ENCODE measurements around the gene AMIGO2.

The AMIGO2 gene

DNA sequence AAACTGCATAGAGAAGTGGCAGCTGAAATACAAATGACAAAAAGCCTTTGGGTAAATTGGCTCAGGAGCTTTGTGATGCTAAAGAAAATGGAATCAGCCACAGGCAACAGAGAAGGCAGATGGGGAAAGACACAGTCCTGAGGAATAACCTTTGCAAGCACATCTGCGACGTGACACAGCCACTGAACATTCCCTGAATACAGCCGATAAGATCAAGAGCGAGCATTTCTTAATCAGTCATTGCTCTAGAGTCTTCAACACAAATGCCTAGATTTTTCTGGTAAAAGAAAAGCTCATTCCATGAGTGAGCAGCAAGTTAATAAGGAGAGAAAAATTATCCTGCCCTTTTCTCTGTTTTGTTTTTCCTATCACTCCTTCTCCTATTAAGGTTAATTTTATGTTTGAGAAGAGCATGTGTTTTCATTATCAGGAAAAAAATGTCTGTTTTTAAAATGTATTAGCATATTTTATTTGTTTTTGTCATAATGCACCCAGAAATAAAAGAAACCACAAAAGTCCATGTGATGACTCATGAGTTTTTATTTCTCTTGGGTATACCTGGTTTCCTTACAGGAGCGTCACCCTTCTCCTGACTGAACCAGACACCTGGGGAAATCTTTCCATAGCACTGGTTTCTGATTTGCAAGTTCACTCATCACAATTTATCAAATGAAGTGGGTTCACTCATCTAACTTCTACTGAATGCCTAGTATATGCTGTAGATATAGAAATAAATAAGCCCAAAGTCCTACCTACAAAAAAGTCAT is 45.8 kb downstream of the AMIGO2 start:
- DNase-seq (ENCODE audit: low spot score) = no peak

DNA sequence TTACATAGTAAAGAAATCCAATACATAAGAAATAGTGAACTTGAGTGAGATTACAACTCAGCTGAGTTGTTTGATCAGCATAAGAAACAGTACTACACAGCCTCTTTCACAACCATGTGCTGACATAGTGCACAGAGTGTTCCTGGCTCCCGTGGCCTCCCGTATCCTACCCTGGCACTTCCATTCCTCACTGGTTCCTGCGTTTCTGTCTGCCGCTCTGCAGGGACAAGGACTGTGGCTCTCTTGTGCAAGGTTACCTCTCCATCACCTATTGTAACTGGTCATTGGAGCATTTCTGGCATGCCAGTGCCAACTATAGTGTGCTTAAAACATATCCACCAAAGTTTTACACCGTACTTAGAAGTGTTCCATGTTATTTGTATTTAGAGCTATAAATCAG is 46.7 kb downstream of the AMIGO2 start:
- no peak for DNase-seq (ENCODE audit: low spot score)

DNA sequence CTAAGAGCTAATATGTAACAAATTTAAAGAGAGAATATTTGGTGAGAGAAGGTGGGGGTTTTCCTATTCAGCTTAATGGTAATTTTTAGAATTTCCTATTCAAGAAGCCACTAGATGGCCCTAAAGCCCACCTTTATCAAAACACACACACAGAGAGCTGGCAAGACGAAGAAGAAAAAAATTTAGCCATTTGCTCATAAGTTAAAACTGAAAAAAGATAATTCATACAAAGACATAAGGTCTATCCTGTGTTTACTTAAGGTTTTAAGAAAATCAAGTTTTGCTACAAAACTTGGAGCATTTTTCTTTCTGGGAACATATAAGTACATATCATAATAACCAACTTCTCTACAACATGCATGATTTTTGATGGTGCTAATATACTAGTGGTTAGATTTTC is 47.1 kb downstream of the AMIGO2 start:
- DNase-seq (ENCODE audit: low spot score) = peak; percentile 59

DNA sequence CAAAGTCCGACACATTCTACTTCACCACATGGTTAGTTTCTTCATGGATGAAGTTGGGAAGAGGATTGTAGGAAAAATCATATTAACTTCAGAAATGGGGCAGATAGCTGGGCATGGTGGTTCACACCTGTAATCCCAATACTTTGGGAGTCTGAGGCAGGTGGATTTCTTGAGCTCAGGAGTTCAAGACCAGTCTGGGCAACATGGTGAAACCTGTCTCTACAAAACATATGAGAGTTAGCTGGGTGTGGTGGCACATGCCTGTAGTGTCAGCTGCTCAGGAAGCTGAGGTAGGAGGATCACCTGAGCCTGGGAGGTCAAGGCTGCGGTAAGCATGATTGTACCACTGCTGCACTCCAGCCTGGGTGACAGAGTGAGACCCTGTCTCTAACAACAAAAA is 49.9 kb downstream of the AMIGO2 start:
- DNase-seq (ENCODE audit: low spot score) = no peak

- DNase-seq (ENCODE audit: low spot score) = no peak
These were observed 50.6 kb downstream of the AMIGO2 start for GRCh38 chr12:47028981-47029708.

DNA sequence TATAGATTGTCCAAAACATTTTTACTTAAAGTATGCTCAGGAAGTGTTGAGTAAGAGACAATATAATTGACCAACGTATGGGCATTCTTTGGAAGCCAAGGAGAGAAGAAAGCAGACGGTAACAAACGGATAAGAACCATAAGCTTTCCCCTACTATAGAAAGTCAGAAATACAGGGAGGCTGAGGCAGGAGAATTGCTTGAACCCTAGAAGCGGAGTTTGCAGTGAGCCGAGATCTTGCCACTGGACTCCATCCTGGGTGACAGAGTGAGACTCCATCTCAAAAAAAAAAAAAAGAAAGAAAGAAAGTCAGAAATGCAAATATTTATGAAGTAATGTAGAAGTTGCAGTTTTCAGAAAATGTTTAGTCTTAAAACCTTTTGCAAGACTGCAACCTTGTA is 51.6 kb downstream of the AMIGO2 start:
- no peak for DNase-seq (ENCODE audit: low spot score)

Measured in NAMALWA (cell line).